Chondrocyte (in vitro differentiated cells): Measurements from ENCODE around the gene EXD3. TPM values are rescaled to one million over a fixed set of nuclear protein-coding genes. Genes with fewer than 3 reads are reported as not detected.

Source experiments
- DNase-seq: peaks from one replicate; pipeline ENCODE4 v3.0.0; 2021; ENCODE audit warnings: mixed read lengths, low spot score
- H3K27ac Mint-ChIP-seq: one replicate; pipeline ENCODE4 v1.8.0; 2021; ENCODE audit warnings: mild to moderate bottlenecking, moderate library complexity, mixed read lengths; ENCODE audit not compliant: unreplicated experiment
- H3K27me3 Mint-ChIP-seq: 2 replicates; pipeline ENCODE4 v1.8.0; 2021; ENCODE audit warnings: low read depth, mixed read lengths
- H3K36me3 Mint-ChIP-seq: 2 replicates; pipeline ENCODE4 v1.8.0; 2021; ENCODE audit warnings: low read depth, mixed read lengths
- H3K4me1 Mint-ChIP-seq: 2 replicates; pipeline ENCODE4 v1.8.0; 2021; ENCODE audit warnings: low read depth, mild to moderate bottlenecking, mixed read lengths
- H3K4me3 Mint-ChIP-seq: one replicate; pipeline ENCODE4 v1.8.0; 2021; ENCODE audit warnings: mild to moderate bottlenecking, moderate library complexity, mixed read lengths; ENCODE audit not compliant: unreplicated experiment
- H3K9me3 Mint-ChIP-seq: 2 replicates; pipeline ENCODE4 v1.8.0; 2021; ENCODE audit warnings: low read depth, mixed read lengths
- total RNA-seq: library from RNA; stranded (reverse); gene quantifications from 3 replicates; pipeline ENCODE4 v1.2.1, GENCODE V29; 2021
- TF ChIP-seq, protein P1 (sequence below): fragments of 200-600 bp; sonication (generic); IDR thresholded peaks from 2 replicates; pipeline ENCODE4 v1.5.0; 2021; ENCODE audit warnings: antibody characterized with exemption, mild to moderate bottlenecking, moderate library complexity

Gene EXD3
- total RNA-seq, 1 donor from 2014 or later: 11.6 TPM

DNA sequence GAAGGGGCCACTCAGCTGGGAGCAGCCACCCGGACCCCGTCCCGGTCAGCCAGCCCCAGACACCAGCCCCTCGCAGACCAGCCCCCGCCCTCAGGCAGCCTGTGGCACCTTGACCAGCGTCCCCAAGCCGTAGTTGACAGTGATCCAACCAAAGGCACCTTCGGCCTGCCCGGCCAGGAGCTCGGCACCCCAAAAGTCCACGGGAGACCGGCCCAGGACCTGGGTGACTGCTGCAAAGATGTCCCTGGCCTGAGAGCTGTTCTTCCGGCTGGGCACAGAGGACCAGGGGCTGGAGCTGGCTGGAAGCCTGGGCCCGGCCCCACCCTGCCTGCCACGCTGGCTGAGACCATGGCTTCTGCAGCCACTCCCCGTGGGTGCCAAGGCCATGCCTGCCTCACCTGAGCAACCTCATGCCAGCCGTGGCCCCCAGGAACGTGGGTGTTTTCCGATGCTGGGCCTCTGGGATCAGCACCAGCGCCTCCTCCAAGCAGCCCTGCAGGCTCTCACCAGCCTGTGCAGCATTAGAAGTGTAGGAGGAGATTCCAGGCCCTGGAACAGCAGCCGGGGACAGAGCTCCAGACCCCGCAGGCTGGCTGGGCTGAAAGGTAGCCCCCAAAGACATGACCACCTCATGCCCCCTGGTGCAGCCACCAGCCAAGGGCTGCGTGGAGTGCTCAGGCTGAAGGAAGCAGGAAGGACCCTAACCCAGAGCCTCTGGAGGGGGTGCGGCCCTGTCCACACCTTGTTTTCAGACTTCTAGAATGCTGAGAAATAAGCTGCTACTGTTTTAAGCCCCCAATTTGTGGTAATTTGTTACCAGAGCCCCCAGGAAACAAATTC lies 14.0 kb upstream of the EXD3 start:
- Mint-ChIP-seq H3K36me3 (no peaks in the 10 kb centered on the region), H3K27ac (no peak overlapping the region), H3K4me1 (peaks cover 3% of the 10 kb centered on the region), H3K27me3 (no peaks in the 10 kb centered on the region), H3K9me3 (no peaks in the 10 kb centered on the region), H3K4me3 (no peak overlapping the region)
- DNase-seq: peak; percentile 93
- TF ChIP-seq, protein P1, sequence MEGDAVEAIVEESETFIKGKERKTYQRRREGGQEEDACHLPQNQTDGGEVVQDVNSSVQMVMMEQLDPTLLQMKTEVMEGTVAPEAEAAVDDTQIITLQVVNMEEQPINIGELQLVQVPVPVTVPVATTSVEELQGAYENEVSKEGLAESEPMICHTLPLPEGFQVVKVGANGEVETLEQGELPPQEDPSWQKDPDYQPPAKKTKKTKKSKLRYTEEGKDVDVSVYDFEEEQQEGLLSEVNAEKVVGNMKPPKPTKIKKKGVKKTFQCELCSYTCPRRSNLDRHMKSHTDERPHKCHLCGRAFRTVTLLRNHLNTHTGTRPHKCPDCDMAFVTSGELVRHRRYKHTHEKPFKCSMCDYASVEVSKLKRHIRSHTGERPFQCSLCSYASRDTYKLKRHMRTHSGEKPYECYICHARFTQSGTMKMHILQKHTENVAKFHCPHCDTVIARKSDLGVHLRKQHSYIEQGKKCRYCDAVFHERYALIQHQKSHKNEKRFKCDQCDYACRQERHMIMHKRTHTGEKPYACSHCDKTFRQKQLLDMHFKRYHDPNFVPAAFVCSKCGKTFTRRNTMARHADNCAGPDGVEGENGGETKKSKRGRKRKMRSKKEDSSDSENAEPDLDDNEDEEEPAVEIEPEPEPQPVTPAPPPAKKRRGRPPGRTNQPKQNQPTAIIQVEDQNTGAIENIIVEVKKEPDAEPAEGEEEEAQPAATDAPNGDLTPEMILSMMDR: no peak

DNA sequence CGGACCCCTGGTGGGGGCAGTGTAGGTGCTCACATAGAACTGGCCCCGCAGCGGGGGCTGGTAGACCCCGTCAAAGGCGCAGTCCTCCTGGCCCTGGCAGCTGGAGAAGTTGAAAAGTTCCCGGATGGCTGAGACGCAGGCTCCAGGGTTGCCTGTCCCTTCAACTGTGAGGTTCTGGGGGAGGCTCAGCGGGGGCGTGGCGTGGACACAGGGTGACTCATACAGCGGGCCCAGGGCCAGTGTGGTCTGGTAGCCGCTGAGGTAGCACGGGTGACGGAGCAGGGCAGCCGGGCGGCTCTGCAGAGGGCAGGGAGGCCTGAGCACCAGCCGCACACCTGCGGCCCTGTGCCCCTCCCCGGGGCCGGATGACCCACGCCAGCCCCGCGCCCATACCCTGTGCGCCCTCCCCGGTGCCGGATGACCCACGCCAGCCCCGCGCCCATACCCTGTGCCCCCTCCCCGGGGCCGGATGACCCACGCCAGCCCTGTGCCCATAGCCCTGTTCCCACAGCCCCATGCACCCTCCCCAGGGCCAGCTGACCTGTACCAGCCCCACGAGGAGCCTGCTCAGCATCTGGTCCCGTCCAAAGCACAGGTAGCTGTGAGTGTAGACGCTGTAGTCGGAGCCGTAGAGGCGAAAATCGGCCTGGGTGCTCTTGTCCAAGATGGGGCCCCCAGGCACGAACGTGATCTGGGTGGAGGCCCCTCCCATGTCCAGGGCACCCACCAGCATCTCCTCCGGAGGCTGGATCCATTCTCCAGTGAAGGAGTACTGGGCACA lies 13.2 kb upstream of the EXD3 start:
- H3K36me3 Mint-ChIP-seq: no peaks in the 10 kb centered on the region
- no peak overlapping the region for H3K27ac Mint-ChIP-seq
- H3K27me3 Mint-ChIP-seq: no peaks in the 10 kb centered on the region
- DNase-seq: peak; percentile 95
- TF ChIP-seq, protein P1: no peak
- H3K4me1 Mint-ChIP-seq: no peaks in the 10 kb centered on the region
- no peaks in the 10 kb centered on the region for H3K9me3 Mint-ChIP-seq
- H3K4me3 Mint-ChIP-seq: no peak overlapping the region

DNA sequence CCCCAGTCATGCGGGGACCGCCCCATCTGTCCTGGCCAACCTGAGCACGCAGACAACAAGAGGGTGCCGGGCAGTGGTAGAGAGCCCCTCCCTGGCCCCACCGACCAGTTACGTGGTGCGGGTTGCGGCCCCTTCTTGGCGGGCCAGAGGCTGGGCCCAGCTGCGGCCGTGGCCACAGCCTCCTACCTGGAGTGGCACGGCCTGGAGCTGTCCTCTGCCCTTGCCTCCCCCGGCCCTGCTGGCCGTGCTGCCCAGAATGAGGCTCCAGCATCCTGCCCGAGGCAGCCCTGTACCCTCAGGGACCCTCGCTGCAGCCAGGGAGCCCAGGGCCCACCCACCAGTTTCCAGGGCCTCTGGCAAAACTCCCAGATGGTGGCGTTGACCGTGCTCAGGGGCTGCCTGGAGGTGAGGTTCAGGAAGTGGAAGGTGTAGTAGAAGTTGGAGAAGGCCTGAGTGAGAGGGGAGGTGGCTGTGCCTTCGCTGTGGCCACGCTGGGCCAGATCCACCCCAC lies 12.5 kb upstream of the EXD3 start:
- Mint-ChIP-seq H3K4me1 (no peaks in the 10 kb centered on the region), H3K9me3 (no peaks in the 10 kb centered on the region), H3K27ac (no peak overlapping the region), H3K36me3 (no peaks in the 10 kb centered on the region), H3K4me3 (no peak overlapping the region), H3K27me3 (no peaks in the 10 kb centered on the region)
- peak; percentile 88 for DNase-seq
- TF ChIP-seq, protein P1: no peak

DNA sequence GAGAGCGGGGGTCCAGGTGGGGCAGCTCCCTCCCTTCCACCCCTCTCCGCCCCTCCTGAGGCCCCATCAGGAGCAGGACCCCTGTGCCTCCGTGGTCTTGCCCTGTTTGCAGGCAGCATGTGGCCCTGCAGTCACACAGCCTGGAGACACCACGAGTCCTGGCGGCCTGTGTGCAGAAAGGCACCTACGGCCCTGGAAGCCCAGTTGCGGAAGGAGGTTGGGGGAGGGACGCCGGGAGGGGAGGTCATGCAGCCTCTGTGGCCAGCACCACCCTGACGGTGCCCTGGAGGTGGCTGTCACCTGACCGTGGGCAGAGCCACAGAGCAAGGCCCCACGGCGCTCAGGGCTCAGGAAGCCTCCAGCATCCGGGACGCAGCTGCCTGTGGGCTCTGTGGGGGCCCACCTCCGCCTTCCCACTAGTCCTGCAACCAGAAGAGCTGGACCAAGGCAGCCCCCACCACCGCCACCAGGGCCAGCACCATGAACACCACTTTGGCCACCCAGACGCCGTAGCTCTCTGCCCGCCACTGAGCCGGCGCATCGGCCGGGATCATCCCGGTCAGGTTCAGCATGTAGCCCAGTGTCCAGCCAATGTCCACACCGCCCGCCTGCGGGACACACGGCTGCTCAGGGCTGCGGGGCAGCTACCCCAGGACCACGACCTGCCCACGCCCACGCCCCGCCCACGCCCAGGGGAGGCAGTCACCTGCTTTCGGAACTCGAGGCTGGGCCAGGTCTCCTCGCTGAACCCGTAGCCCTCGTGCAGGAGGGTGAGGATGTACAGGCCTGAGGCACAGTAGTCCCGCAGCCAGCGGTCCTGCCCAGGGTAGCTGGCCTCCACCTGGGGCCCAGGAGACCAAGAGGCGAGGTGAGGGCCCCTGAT lies 11.8 kb upstream of the EXD3 start:
- H3K36me3 Mint-ChIP-seq: no peaks in the 10 kb centered on the region

More for the DNA sequence above, 11.8 kb upstream of the EXD3 start:
- Mint-ChIP-seq H3K27ac (no peak overlapping the region), H3K9me3 (no peaks in the 10 kb centered on the region), H3K4me1 (no peaks in the 10 kb centered on the region), H3K27me3 (no peaks in the 10 kb centered on the region), H3K4me3 (no peak overlapping the region)
- DNase-seq: peak; percentile 84
- TF ChIP-seq, protein P1: no peak
